ENCODE measurements around the gene FAM107A. TPM values are rescaled to one million over a fixed set of nuclear protein-coding genes. Genes with fewer than 3 reads are reported as not detected.

Gene FAM107A
- total RNA-seq, 2 donors from 2014 or later, result not detected

GRCh38 chr3:58597770-58598310 lies 20.6 kb upstream of the FAM107A start:
- Histone ChIP-seq H3K4me3 (ENCODE audit: low read length) (no peak overlapping the region), H3K36me3 (ENCODE audit: control insufficient read depth, insufficient read depth, low read length) (no peaks in the 10 kb centered on the region), H3K9me3 (ENCODE audit: control insufficient read depth, low read length) (no peaks in the 10 kb centered on the region), H3K4me1 (ENCODE audit: control insufficient read depth, insufficient read depth, low read length) (no peaks in the 10 kb centered on the region), H3K27me3 (ENCODE audit: control insufficient read depth, insufficient read depth, low read length, poor library complexity, severe bottlenecking) (no peaks in the 10 kb centered on the region), H3K27ac (ENCODE audit: low read depth, low read length) (no peak overlapping the region), H3K9ac (ENCODE audit: extremely low read depth, low read length, poor library complexity, severe bottlenecking) (no peak overlapping the region)
- TF ChIP-seq, protein P1, sequence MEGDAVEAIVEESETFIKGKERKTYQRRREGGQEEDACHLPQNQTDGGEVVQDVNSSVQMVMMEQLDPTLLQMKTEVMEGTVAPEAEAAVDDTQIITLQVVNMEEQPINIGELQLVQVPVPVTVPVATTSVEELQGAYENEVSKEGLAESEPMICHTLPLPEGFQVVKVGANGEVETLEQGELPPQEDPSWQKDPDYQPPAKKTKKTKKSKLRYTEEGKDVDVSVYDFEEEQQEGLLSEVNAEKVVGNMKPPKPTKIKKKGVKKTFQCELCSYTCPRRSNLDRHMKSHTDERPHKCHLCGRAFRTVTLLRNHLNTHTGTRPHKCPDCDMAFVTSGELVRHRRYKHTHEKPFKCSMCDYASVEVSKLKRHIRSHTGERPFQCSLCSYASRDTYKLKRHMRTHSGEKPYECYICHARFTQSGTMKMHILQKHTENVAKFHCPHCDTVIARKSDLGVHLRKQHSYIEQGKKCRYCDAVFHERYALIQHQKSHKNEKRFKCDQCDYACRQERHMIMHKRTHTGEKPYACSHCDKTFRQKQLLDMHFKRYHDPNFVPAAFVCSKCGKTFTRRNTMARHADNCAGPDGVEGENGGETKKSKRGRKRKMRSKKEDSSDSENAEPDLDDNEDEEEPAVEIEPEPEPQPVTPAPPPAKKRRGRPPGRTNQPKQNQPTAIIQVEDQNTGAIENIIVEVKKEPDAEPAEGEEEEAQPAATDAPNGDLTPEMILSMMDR (conservative IDR thresholded peaks at IDR 0.05), result no peak
- Mint-ChIP-seq H3K27ac (no peak overlapping the region), H3K4me1 (no peaks in the 10 kb centered on the region), H3K36me3 (ENCODE audit: low read depth) (no peaks in the 10 kb centered on the region), H3K4me3 (no peak overlapping the region), H3K9me3 (no peaks in the 10 kb centered on the region), H3K27me3 (ENCODE audit: insufficient read depth) (peaks cover 2% of the 10 kb centered on the region)
- WGBS, 2 experiments (ENCODE audit: insufficient coverage in 1 of 2, insufficient read length in 1 of 2), result 90 to 93% methylated on average over 3 to 6 of the region's 6 CpGs
- no peak for DNase-seq

- H3K27ac ChIP-seq (ENCODE audit: low read depth, low read length), result no peak overlapping the region
- TF ChIP-seq, protein P1 (conservative IDR thresholded peaks at IDR 0.05), result no peak
- Mint-ChIP-seq H3K27ac (no peak overlapping the region), H3K9me3 (no peaks in the 10 kb centered on the region), H3K4me1 (no peaks in the 10 kb centered on the region), H3K36me3 (ENCODE audit: low read depth) (no peaks in the 10 kb centered on the region), H3K27me3 (ENCODE audit: insufficient read depth) (peaks cover 2% of the 10 kb centered on the region), H3K4me3 (no peak overlapping the region)
- H3K4me3 ChIP-seq (ENCODE audit: low read length), result no peak overlapping the region
- no peaks in the 10 kb centered on the region for H3K36me3 ChIP-seq (ENCODE audit: control insufficient read depth, insufficient read depth, low read length)
- no peak overlapping the region for H3K9ac ChIP-seq (ENCODE audit: extremely low read depth, low read length, poor library complexity, severe bottlenecking)
- WGBS, 2 experiments (ENCODE audit: insufficient coverage in 1 of 2, insufficient read length in 1 of 2), result 85 to 100% methylated on average over 2 to 4 of the region's 4 CpGs
- H3K9me3 ChIP-seq (ENCODE audit: control insufficient read depth, low read length), result no peaks in the 10 kb centered on the region
- DNase-seq, result no peak
- no peaks in the 10 kb centered on the region for H3K27me3 ChIP-seq (ENCODE audit: control insufficient read depth, insufficient read depth, low read length, poor library complexity, severe bottlenecking)
- H3K4me1 ChIP-seq (ENCODE audit: control insufficient read depth, insufficient read depth, low read length), result no peaks in the 10 kb centered on the region
These were observed 19.8 kb upstream of the FAM107A start for GRCh38 chr3:58596834-58597518.

GRCh38 chr3:58594117-58594516 lies 16.9 kb upstream of the FAM107A start:
- no peaks in the 10 kb centered on the region for H3K36me3 Mint-ChIP-seq (ENCODE audit: low read depth)
- DNase-seq, result no peak
- WGBS, 2 experiments (ENCODE audit: insufficient coverage in 1 of 2, insufficient read length in 1 of 2), result 92 to 93% methylated on average over 5 of the region's 5 CpGs
- no peaks in the 10 kb centered on the region for H3K4me1 Mint-ChIP-seq
- no peak overlapping the region for H3K4me3 Mint-ChIP-seq
- H3K9me3 ChIP-seq (ENCODE audit: control insufficient read depth, low read length), result no peaks in the 10 kb centered on the region
- H3K27ac ChIP-seq (ENCODE audit: low read depth, low read length), result no peak overlapping the region
- H3K9ac ChIP-seq (ENCODE audit: extremely low read depth, low read length, poor library complexity, severe bottlenecking), result no peak overlapping the region
- H3K27me3 ChIP-seq (ENCODE audit: control insufficient read depth, insufficient read depth, low read length, poor library complexity, severe bottlenecking), result peaks cover 7% of the 10 kb centered on the region
- H3K4me1 ChIP-seq (ENCODE audit: control insufficient read depth, insufficient read depth, low read length), result no peaks in the 10 kb centered on the region
- peaks cover 10% of the 10 kb centered on the region for H3K27me3 Mint-ChIP-seq (ENCODE audit: insufficient read depth)
- no peak overlapping the region for H3K27ac Mint-ChIP-seq
- H3K9me3 Mint-ChIP-seq, result no peaks in the 10 kb centered on the region
- H3K36me3 ChIP-seq (ENCODE audit: control insufficient read depth, insufficient read depth, low read length), result no peaks in the 10 kb centered on the region
- H3K4me3 ChIP-seq (ENCODE audit: low read length), result no peak overlapping the region
- TF ChIP-seq, protein P1 (conservative IDR thresholded peaks at IDR 0.05), result no peak
